SK-N-SH (cell line): ENCODE results near the gene TAP1. TPM values are rescaled to one million over a fixed set of nuclear protein-coding genes. Genes with fewer than 3 reads are reported as not detected.
A peak's percentile ranks its signal among the peaks of the same experiment; 100 is the strongest.

Source experiments
- CTCF ChIA-PET: fragments of 300-600, 350-600 bp; formaldehyde crosslinking; extraction: SDS; loops from one replicate; lab custom pipeline; 2021; lab: Yijun Ruan, JAX
- POLR2A ChIA-PET: fragments of 350-600 bp; sonication (Branson Sonifier 250); formaldehyde crosslinking; extraction: SDS; loops from one replicate; lab custom pipeline; 2020; ENCODE audit warnings: antibody characterized with exemption, inconsistent platforms; lab: Yijun Ruan, JAX
- DNase-seq: peaks from one replicate; pipeline ENCODE4 v3.0.0; 2012
- H2AFZ ChIP-seq: fragments of 200-600 bp; sonication (generic); 2 replicates; pipeline ENCODE4 v1.8.1; 2016; ENCODE audit warnings: antibody characterized with exemption, mild to moderate bottlenecking, low read depth
- H3F3A ChIP-seq: fragments of 200-600 bp; sonication (generic); replicated peaks from 2 replicates; pipeline ENCODE3; 2016; ENCODE audit warnings: antibody characterized with exemption, mild to moderate bottlenecking; ENCODE audit not compliant: insufficient read depth
- H3K27ac ChIP-seq, 2 experiments: fragments of 200-500 bp in 1 of 2; fragments of 200-600 bp in 1 of 2; sonication (Bioruptor generic) in 1 of 2; sonication (generic), shearing (Covaris generic) in 1 of 2; 2 replicates each; pipeline versions ENCODE4 v1.5.1 to v1.6.1; 2014 to 2016; ENCODE audit warnings: low read depth in 2 of 2, inconsistent platforms in 1 of 2, low read length in 1 of 2, mild to moderate bottlenecking in 1 of 2, mixed read lengths in 1 of 2
- H3K27me3 ChIP-seq: fragments of 200-600 bp; sonication (generic), shearing (Covaris generic); 2 replicates; pipeline ENCODE4 v1.6.1; 2016; ENCODE audit warnings: mixed run types; ENCODE audit not compliant: insufficient read depth
- H3K36me3 ChIP-seq, 2 experiments: fragments of 200-500 bp in 1 of 2; fragments of 200-600 bp in 1 of 2; sonication (Bioruptor generic) in 1 of 2; sonication (generic) in 1 of 2; replicated peaks in 1 of 2; 2 replicates each; pipeline versions ENCODE3 to v1.5.1; 2014 to 2016; ENCODE audit warnings: low read length in 1 of 2, mild to moderate bottlenecking in 1 of 2; ENCODE audit not compliant: insufficient read depth in 2 of 2, control insufficient read depth in 1 of 2
- H3K4me1 ChIP-seq, 2 experiments: fragments of 200-500 bp in 1 of 2; fragments of 200-600 bp in 1 of 2; sonication (Bioruptor generic) in 1 of 2; sonication (generic), shearing (Covaris generic) in 1 of 2; 2 replicates each; pipeline versions ENCODE4 v1.5.1 to v1.6.1; 2014 to 2016; ENCODE audit warnings: low read depth in 1 of 2, low read length in 1 of 2, mixed run types in 1 of 2; ENCODE audit not compliant: insufficient read depth in 2 of 2, control insufficient read depth in 1 of 2
- H3K4me2 ChIP-seq: fragments of 200-600 bp; sonication (generic), shearing (Covaris generic); 2 replicates; pipeline ENCODE4 v1.6.1; 2017; ENCODE audit warnings: mixed run types
- H3K4me3 ChIP-seq, 2 experiments: fragments of 200-500 bp in 1 of 2; fragments of 200-600 bp in 1 of 2; sonication (Bioruptor generic) in 1 of 2; sonication (generic), shearing (Covaris generic) in 1 of 2; 2 replicates each; pipeline versions ENCODE4 v1.5.1 to v1.8.1; 2014 to 2016; ENCODE audit warnings: low read depth in 2 of 2, inconsistent platforms in 1 of 2, low read length in 1 of 2, mild to moderate bottlenecking in 1 of 2, mixed read lengths in 1 of 2, moderate library complexity in 1 of 2
- H3K79me2 ChIP-seq: fragments of 200-600 bp; sonication (generic); 2 replicates; pipeline ENCODE4 v1.8.1; 2017; ENCODE audit warnings: mild to moderate bottlenecking; ENCODE audit not compliant: insufficient read depth
- H3K9ac ChIP-seq: fragments of 200-600 bp; sonication (generic); 2 replicates; pipeline ENCODE4 v1.6.1; 2017; ENCODE audit warnings: mixed run types
- H3K9me2 ChIP-seq: fragments of 200-600 bp; sonication (generic); 2 replicates; pipeline ENCODE4 v1.6.1; 2017; ENCODE audit warnings: mixed run types
- H3K9me3 ChIP-seq: fragments of 200-600 bp; sonication (generic); 2 replicates; pipeline ENCODE4 v1.6.1; 2017; ENCODE audit warnings: mixed run types, mild to moderate bottlenecking, moderate library complexity
- H4K20me1 ChIP-seq: fragments of 200-600 bp; sonication (generic); 2 replicates; pipeline ENCODE4 v1.6.1; 2017; ENCODE audit warnings: mild to moderate bottlenecking, mixed run types; ENCODE audit not compliant: insufficient read depth
- CHD2 ChIP-seq: fragments of 150-350 bp; IDR thresholded peaks from 2 replicates; pipeline ENCODE4 v1.6.1; 2018; ENCODE audit warnings: low read length; ENCODE audit not compliant: partially characterized antibody
- ELF1 ChIP-seq: IDR thresholded peaks from 2 replicates; pipeline ENCODE4 v1.4.0; 2012
- FOSL2 ChIP-seq: IDR thresholded peaks from 2 replicates; pipeline ENCODE4 v1.4.0; 2012; ENCODE audit warnings: low read depth, mild to moderate bottlenecking, moderate library complexity, borderline replicate concordance
- FOXJ3 ChIP-seq: sonication (generic); formaldehyde crosslinking; IDR thresholded peaks from 2 replicates; pipeline ENCODE4 v1.5.1; 2020; ENCODE audit warnings: mild to moderate bottlenecking, missing genetic modification reagents
- FOXM1 ChIP-seq: IDR thresholded peaks from 2 replicates; pipeline ENCODE4 v1.4.0; 2012; ENCODE audit warnings: low read depth, mild to moderate bottlenecking
- GABPA ChIP-seq: IDR thresholded peaks from 2 replicates; pipeline ENCODE4 v1.4.0; 2012; ENCODE audit warnings: low read depth, mild to moderate bottlenecking
- GATA2 ChIP-seq: sonication (generic); formaldehyde crosslinking; IDR thresholded peaks from 2 replicates; pipeline ENCODE4 v1.5.0; 2020; ENCODE audit warnings: mild to moderate bottlenecking, missing genetic modification reagents
- IRF3 ChIP-seq: fragments of 150-350 bp; IDR thresholded peaks from 2 replicates; pipeline ENCODE4 v1.6.1; 2016; ENCODE audit warnings: mild to moderate bottlenecking, low read depth, low read length
- JUND ChIP-seq: IDR thresholded peaks from 2 replicates; pipeline ENCODE4 v1.4.0; 2012
- MEF2A ChIP-seq: IDR thresholded peaks from 2 replicates; pipeline ENCODE4 v1.4.0; 2012; ENCODE audit warnings: low read depth, borderline replicate concordance
- MXI1 ChIP-seq: IDR thresholded peaks from 2 replicates; pipeline ENCODE4 v1.6.1; 2012; ENCODE audit warnings: mild to moderate bottlenecking, low read depth, low read length, improper control_type of control experiment
- NRF1 ChIP-seq: IDR thresholded peaks from 2 replicates; pipeline ENCODE4 v1.6.1; 2012; ENCODE audit warnings: low read depth, mild to moderate bottlenecking, low read length
- POLR2AphosphoS5 ChIP-seq: IDR thresholded peaks from 2 replicates; pipeline ENCODE4 v1.6.1; 2012; ENCODE audit warnings: low read depth, low read length
- RXRA ChIP-seq: IDR thresholded peaks from 2 replicates; pipeline ENCODE4 v1.4.0; 2012; ENCODE audit warnings: low read depth, mild to moderate bottlenecking, borderline replicate concordance
- SIN3A ChIP-seq: IDR thresholded peaks from 2 replicates; pipeline ENCODE4 v1.6.1; 2012; ENCODE audit warnings: low read depth, mild to moderate bottlenecking, low read length, moderate library complexity, borderline replicate concordance
- SMC3 ChIP-seq: IDR thresholded peaks from 2 replicates; pipeline ENCODE4 v1.6.1; 2012; ENCODE audit warnings: low read depth, low read length, improper control_type of control experiment
- TAF1 ChIP-seq: IDR thresholded peaks from 2 replicates; pipeline ENCODE4 v1.6.1; 2012; ENCODE audit warnings: low read depth, mild to moderate bottlenecking, low read length, moderate library complexity, borderline replicate concordance
- YY1 ChIP-seq: IDR thresholded peaks from 2 replicates; pipeline ENCODE4 v1.4.0; 2012; ENCODE audit warnings: low read depth, mild to moderate bottlenecking
- WGBS: methylation state at CpG from one replicate; pipeline ENCODE4 v1.1.6; 2017; ENCODE audit warnings: low lambda C conversion rate; 5-methylcytosine and 5-hydroxymethylcytosine counted together
- polyA plus RNA-seq, 3 experiments: library from polyadenylated mRNA; depleted of rRNA; stranded (reverse); fragments of >200 nt; gene quantifications; 2 replicates each; pipeline ENCODE4 v1.2.3, GENCODE V29; 2012
- TF ChIP-seq, protein P1 (sequence below): IDR thresholded peaks from 2 replicates; pipeline ENCODE4 v1.4.0; 2012; ENCODE audit warnings: low read depth, borderline replicate concordance
- TF ChIP-seq, protein P2 (sequence below): IDR thresholded peaks from 2 replicates; pipeline ENCODE4; 2012
- TF ChIP-seq, protein P3 (sequence below): fragments of 200-600 bp; sonication (generic); IDR thresholded peaks from 2 replicates; pipeline ENCODE4 v1.6.1; 2017; ENCODE audit warnings: antibody characterized with exemption, mild to moderate bottlenecking, moderate library complexity
- TF ChIP-seq, protein P4 (sequence below): IDR thresholded peaks from 2 replicates; pipeline ENCODE4 v1.4.0; 2012; ENCODE audit warnings: low read depth

The TAP1 gene
- polyA plus RNA-seq, 1 of the 3 experiments (the other 2 are of a cell fraction): 31.1 TPM

DNA sequence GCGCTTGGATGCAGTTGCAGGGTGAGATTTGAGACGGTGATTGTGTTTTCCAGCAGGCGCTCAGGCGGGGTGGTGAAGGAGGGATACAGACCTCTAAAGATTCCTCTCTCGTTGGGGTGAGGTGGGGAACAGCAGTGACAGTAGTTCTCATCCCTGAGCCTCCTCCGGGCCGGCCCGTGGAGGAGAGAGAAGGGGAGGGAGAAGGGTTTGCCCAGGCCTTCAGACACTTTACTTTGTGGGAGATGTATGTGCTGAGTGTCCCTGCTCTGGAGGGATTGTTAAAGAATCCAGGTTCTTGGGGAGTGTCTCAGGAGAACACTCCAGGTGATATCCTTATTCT lies 41.5 kb upstream of the TAP1 start:
- DNase-seq: peak; percentile 51
- Histone ChIP-seq H4K20me1 (no peaks in the 10 kb centered on the region), H3K4me1 (peaks cover 0 to 8% of the 10 kb centered on the region in 2 experiments; a peak in 2 of 4 replicates), H3K4me2 (peak overlapping the region; percentile 90), H3K27me3 (no peaks in the 10 kb centered on the region), H3K36me3 (no peaks in the 10 kb centered on the region), H3K9me2 (no peaks in the 10 kb centered on the region), H3K27ac (peak overlapping the region; percentile 73 to 92; a peak in 3 of 4 replicates), H3K79me2 (peaks cover 18% of the 10 kb centered on the region; the same call in 1 of the 2 replicates), H3K4me3 (peak overlapping the region; percentile 73 to 90), H2AFZ (peak overlapping the region; percentile 95), H3K9ac (peak overlapping the region; percentile 69), H3F3A (peaks cover 8% of the 10 kb centered on the region), H3K9me3 (no peaks in the 10 kb centered on the region)
- ChIA-PET POLR2A (interaction anchor here (0.7 to 1.9 kb wide), 4 partner anchors 56 to 89 kb away, joined by 3 to 50 read pairs (median 4); partner anchors contain the start of gene TAP2), CTCF (interaction anchor here (1.0 to 5.7 kb wide), 10 partner anchors 9 to 92 kb away, joined by 3 to 35 read pairs (median 6); partner anchors contain the start of genes BRD2 and TAP2)
- TF ChIP-seq GABPA (no peak), MEF2A (no peak), SMC3 (no peak), CHD2 (no peak), SIN3A (no peak), JUND (no peak), FOXJ3 (no peak)
- TF ChIP-seq, protein P1, sequence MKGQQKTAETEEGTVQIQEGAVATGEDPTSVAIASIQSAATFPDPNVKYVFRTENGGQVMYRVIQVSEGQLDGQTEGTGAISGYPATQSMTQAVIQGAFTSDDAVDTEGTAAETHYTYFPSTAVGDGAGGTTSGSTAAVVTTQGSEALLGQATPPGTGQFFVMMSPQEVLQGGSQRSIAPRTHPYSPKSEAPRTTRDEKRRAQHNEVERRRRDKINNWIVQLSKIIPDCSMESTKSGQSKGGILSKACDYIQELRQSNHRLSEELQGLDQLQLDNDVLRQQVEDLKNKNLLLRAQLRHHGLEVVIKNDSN: no peak
- no CpG with 5 or more reads among the region's 8 CpGs for WGBS

DNA sequence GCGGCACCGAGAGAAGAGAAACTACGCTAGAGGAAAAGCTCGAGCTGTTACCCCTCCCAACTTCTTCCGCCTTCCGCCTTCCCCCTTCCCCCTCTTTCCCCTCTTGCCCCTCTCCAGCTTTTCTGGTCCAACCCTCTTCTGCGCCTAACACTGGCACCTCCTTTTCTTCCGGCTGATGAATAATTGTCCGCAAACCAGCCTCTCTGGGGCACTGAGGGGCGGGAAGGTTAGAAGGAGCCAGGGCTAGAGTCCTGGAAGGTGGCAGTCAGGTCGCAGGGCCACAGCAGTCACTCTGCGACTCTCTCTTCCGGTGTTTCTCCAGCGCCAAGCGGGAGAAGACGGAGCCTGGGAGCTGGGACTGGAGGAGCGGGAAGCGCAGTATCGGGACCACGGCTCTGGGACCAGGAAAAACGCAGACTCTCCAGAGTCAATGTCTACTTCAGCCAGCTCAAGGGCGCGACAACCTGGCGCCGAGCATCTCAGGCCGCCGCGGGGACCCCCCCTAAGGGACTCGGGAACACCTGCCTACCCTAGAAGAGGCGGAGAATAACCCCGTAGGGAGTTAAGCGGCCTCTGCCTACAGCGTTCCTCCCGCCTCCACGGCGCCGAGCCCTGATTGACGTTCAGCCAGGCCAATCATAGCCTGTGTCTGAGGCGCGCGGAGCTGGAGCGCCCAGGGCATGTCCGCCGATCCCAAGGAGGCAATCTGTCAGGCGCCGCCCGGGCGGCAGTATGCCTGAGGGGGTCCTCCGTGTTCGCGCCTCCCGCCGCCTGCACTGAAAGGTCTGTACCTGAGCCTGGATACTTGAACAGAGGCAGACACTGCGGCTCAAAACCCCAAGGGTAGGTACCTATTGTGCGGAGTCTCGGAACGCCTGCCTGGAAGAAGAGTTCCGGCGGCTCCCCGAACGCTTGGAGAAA lies 40.8 kb upstream of the TAP1 start:
- H3K9me3 ChIP-seq: no peaks in the 10 kb centered on the region
- peak; percentile 61 for TF ChIP-seq TAF1
- TF ChIP-seq GABPA: peak; percentile 53
- TF ChIP-seq MXI1: 0 out of 2 replicates have a peak, but pooled peaks have one; percentile 32
- TF ChIP-seq IRF3: peak; percentile 51
- no peak for TF ChIP-seq FOSL2
- TF ChIP-seq NRF1: no peak
- no peak for TF ChIP-seq RXRA
- TF ChIP-seq, protein P2, sequence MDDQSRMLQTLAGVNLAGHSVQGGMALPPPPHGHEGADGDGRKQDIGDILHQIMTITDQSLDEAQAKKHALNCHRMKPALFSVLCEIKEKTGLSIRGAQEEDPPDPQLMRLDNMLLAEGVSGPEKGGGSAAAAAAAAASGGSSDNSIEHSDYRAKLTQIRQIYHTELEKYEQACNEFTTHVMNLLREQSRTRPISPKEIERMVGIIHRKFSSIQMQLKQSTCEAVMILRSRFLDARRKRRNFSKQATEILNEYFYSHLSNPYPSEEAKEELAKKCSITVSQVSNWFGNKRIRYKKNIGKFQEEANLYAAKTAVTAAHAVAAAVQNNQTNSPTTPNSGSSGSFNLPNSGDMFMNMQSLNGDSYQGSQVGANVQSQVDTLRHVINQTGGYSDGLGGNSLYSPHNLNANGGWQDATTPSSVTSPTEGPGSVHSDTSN: peak; percentile 99
- TF ChIP-seq, protein P3, sequence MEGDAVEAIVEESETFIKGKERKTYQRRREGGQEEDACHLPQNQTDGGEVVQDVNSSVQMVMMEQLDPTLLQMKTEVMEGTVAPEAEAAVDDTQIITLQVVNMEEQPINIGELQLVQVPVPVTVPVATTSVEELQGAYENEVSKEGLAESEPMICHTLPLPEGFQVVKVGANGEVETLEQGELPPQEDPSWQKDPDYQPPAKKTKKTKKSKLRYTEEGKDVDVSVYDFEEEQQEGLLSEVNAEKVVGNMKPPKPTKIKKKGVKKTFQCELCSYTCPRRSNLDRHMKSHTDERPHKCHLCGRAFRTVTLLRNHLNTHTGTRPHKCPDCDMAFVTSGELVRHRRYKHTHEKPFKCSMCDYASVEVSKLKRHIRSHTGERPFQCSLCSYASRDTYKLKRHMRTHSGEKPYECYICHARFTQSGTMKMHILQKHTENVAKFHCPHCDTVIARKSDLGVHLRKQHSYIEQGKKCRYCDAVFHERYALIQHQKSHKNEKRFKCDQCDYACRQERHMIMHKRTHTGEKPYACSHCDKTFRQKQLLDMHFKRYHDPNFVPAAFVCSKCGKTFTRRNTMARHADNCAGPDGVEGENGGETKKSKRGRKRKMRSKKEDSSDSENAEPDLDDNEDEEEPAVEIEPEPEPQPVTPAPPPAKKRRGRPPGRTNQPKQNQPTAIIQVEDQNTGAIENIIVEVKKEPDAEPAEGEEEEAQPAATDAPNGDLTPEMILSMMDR: peak; percentile 35
- TF ChIP-seq POLR2AphosphoS5: peak; percentile 30; the same call in 1 of the 2 replicates
- TF ChIP-seq FOXM1: no peak
- TF ChIP-seq ELF1: peak; percentile 54; the same call in 1 of the 2 replicates
- TF ChIP-seq, protein P4, sequence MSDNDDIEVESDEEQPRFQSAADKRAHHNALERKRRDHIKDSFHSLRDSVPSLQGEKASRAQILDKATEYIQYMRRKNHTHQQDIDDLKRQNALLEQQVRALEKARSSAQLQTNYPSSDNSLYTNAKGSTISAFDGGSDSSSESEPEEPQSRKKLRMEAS: peak; percentile 23; the same call in 1 of the 2 replicates
- TF ChIP-seq GATA2 (CRISPR knock-in tag): no peak
- TF ChIP-seq YY1: peak; percentile 66; the same call in 1 of the 2 replicates

More for the DNA sequence above, 40.8 kb upstream of the TAP1 start:
- Histone ChIP-seq H3K36me3 (no peaks in the 10 kb centered on the region), H2AFZ (peak overlapping the region; percentile 95), H3K4me2 (peak overlapping the region; percentile 90), H3K4me3 (peak overlapping the region; percentile 73 to 90), H3K9ac (peak overlapping the region; percentile 69), H3K9me2 (no peaks in the 10 kb centered on the region), H3F3A (peaks cover 8% of the 10 kb centered on the region), H3K27me3 (no peaks in the 10 kb centered on the region), H3K4me1 (peaks cover 0 to 8% of the 10 kb centered on the region in 2 experiments; a peak in 2 of 4 replicates), H3K27ac (peak overlapping the region; percentile 73 to 92), H4K20me1 (no peaks in the 10 kb centered on the region), H3K79me2 (peaks cover 18% of the 10 kb centered on the region; the same call in 1 of the 2 replicates)
- 1% methylated on average over 40 of the region's 61 CpGs for WGBS
- peak; percentile 98 for DNase-seq
- POLR2A ChIA-PET: interaction anchor here (0.7 to 1.9 kb wide), 6 partner anchors 10 to 354 kb away, joined by 3 to 50 read pairs (median 3); partner anchors contain the start of gene TAP2
- CTCF ChIA-PET: interaction anchor here (0.9 to 5.7 kb wide), 15 partner anchors 8 to 354 kb away, joined by 3 to 35 read pairs (median 4); partner anchors contain the start of genes BRD2, HLA-DMA and TAP2
